CD14-positive monocyte (primary cell): ENCODE data around the gene ZNF132. TPM values are rescaled to one million over a fixed set of nuclear protein-coding genes. Genes with fewer than 3 reads are reported as not detected.
"Not testable (repeated sequence)": the region's sequence is repeated elsewhere in the genome, so short reads cannot be mapped to it uniquely, and the experiment has no call there.

ENCODE experiments used
- DNase-seq, 3 donors: peaks; one replicate each; pipeline ENCODE4 v3.0.0-alpha.2; 2011 to 2022
- H2AFZ ChIP-seq: 2 replicates; pipeline ENCODE4 v1.6.0; 2012; ENCODE audit warnings: mild to moderate bottlenecking, low read depth, low read length, inconsistent platforms; ENCODE audit not compliant: insufficient read depth, poor library complexity, severe bottlenecking
- H3K27ac ChIP-seq, 2 donors: 1 replicate in 1 of 2; 2 replicates in 1 of 2; pipeline ENCODE4 v1.5.1; 2012 to 2013; ENCODE audit warnings: low read length in 2 of 2, control low read depth in 1 of 2, inconsistent platforms in 1 of 2, low read depth in 1 of 2, mild to moderate bottlenecking in 1 of 2
- H3K27me3 ChIP-seq, 2 donors: one replicate each; pipeline versions ENCODE4 v1.6.0 to v1.6.1; 2011 to 2013; ENCODE audit warnings: low read length in 2 of 2; ENCODE audit not compliant: control insufficient read depth in 2 of 2, insufficient read depth in 2 of 2
- H3K36me3 ChIP-seq, 2 donors: replicated peaks in 1 of 2; 1 replicate in 1 of 2; 2 replicates in 1 of 2; pipeline versions ENCODE4 v1.5.1 to v1.6.1; 2012 to 2013; ENCODE audit warnings: low read length in 2 of 2, control low read depth in 1 of 2, inconsistent platforms in 1 of 2, mild to moderate bottlenecking in 1 of 2; ENCODE audit not compliant: insufficient read depth in 2 of 2, control insufficient read depth in 1 of 2
- H3K4me1 ChIP-seq, 2 donors: 1 replicate in 1 of 2; 2 replicates in 1 of 2; pipeline versions ENCODE4 v1.5.1 to v1.6.1; 2012 to 2013; ENCODE audit warnings: low read length in 2 of 2, control low read depth in 1 of 2, inconsistent platforms in 1 of 2, mild to moderate bottlenecking in 1 of 2, moderate library complexity in 1 of 2; ENCODE audit not compliant: insufficient read depth in 2 of 2, control insufficient read depth in 1 of 2
- H3K4me2 ChIP-seq: replicated peaks from 2 replicates; pipeline ENCODE3; 2012; ENCODE audit warnings: low read length, moderate library complexity, mild to moderate bottlenecking; ENCODE audit not compliant: poor library complexity, severe bottlenecking; ENCODE audit errors: extremely low read depth
- H3K4me3 ChIP-seq, 3 experiments: fragments of 200-600 bp in 1 of 3; sonication (generic) in 1 of 3; replicated peaks in 1 of 3; 1 replicate in 2 of 3; 2 replicates in 1 of 3; pipeline ENCODE4 v1.5.1; 2011 to 2013; ENCODE audit warnings: low read length in 3 of 3, mild to moderate bottlenecking in 3 of 3, control low read depth in 2 of 3, low read depth in 2 of 3, inconsistent platforms in 1 of 3, moderate library complexity in 1 of 3
- H3K79me2 ChIP-seq: 2 replicates; pipeline ENCODE4 v1.6.0; 2012; ENCODE audit warnings: mild to moderate bottlenecking, control low read depth, inconsistent platforms, low read length, moderate library complexity; ENCODE audit not compliant: insufficient read depth
- H3K9ac ChIP-seq: 2 replicates; pipeline ENCODE4 v1.6.0; 2017; ENCODE audit warnings: low read length, mild to moderate bottlenecking; ENCODE audit not compliant: insufficient read depth, poor library complexity, severe bottlenecking
- H3K9me3 ChIP-seq, 2 donors: replicated peaks in 1 of 2; 1 replicate in 1 of 2; 2 replicates in 1 of 2; pipeline versions ENCODE4 v1.5.1 to v1.6.1; 2012 to 2013; ENCODE audit warnings: low read length in 2 of 2, control low read depth in 1 of 2; ENCODE audit not compliant: control insufficient read depth in 1 of 2, insufficient read depth in 1 of 2
- H4K20me1 ChIP-seq: 2 replicates; pipeline ENCODE4 v1.6.0; 2012; ENCODE audit warnings: mild to moderate bottlenecking, low read length, control low read depth, moderate library complexity; ENCODE audit not compliant: insufficient read depth
- H3K27ac Mint-ChIP-seq, 7 donors: one replicate each; pipeline ENCODE4 v1.8.0; 2020; ENCODE audit warnings: mild to moderate bottlenecking in 7 of 7, mixed read lengths in 7 of 7, moderate library complexity in 6 of 7, inconsistent platforms in 2 of 7
- H3K27me3 Mint-ChIP-seq, 3 donors: one replicate each; pipeline ENCODE4 v1.8.0; 2021 to 2022; ENCODE audit warnings: low read depth in 3 of 3, mild to moderate bottlenecking in 3 of 3, mixed read lengths in 3 of 3, moderate library complexity in 3 of 3, inconsistent platforms in 1 of 3
- H3K36me3 Mint-ChIP-seq, 2 donors: one replicate each; pipeline ENCODE4 v1.8.0; 2020; ENCODE audit warnings: mixed read lengths in 2 of 2, inconsistent platforms in 1 of 2, mild to moderate bottlenecking in 1 of 2
- H3K4me1 Mint-ChIP-seq: one replicate; pipeline ENCODE4 v1.8.0; 2020; ENCODE audit warnings: mild to moderate bottlenecking, mixed read lengths
- H3K4me3 Mint-ChIP-seq, 2 donors: one replicate each; pipeline ENCODE4 v1.8.0; 2020; ENCODE audit warnings: mild to moderate bottlenecking in 2 of 2, mixed read lengths in 2 of 2, moderate library complexity in 1 of 2
- H3K9me3 Mint-ChIP-seq, 7 donors: one replicate each; pipeline ENCODE4 v1.8.0; 2020 to 2022; ENCODE audit warnings: mixed read lengths in 7 of 7, mild to moderate bottlenecking in 6 of 7, moderate library complexity in 6 of 7, inconsistent platforms in 2 of 7
- CTCF ChIP-seq: fragments of 200-600 bp; IDR thresholded peaks from one replicate; pipeline ENCODE4 v1.8.0; 2022; ENCODE audit warnings: antibody characterized with exemption, mild to moderate bottlenecking
- WGBS: methylation state at CpG from one replicate; pipeline ENCODE4 v1.1.5; 2013; ENCODE audit warnings: missing lambda C conversion rate; ENCODE audit not compliant: insufficient coverage; 5-methylcytosine and 5-hydroxymethylcytosine counted together
- intact Hi-C, 2 donors: fragments of 100-400 bp; cut with micrococcal nuclease; formaldehyde crosslinking; loops; one replicate each; pipeline versions ENCODE4 v1.15.0 to v1.15.1; 2023
- polyA plus RNA-seq, 3 donors: library from polyadenylated mRNA; depleted of rRNA in 1 of 3; unstranded in 2 of 3; stranded (reverse) in 1 of 3; fragments of 300-500 nt in 2 of 3; fragments of >200 nt in 1 of 3; fragmentation: Illumina TruSeq in 2 of 3; gene quantifications; 1 replicate in 2 of 3; 2 replicates in 1 of 3; pipeline ENCODE4 v1.2.3, GENCODE V29; 2012 to 2021

ZNF132 gene
- polyA plus RNA-seq, 3 donors, result 0.40 to 0.92 (median 0.75) TPM

GRCh38 chr19:58406818-58407657 lies 32.9 kb downstream of the ZNF132 start:
- DNase-seq, result no peak
- Mint-ChIP-seq H3K4me3 (peak overlapping the region; percentile 84 to 92), H3K36me3 (peaks cover 0 to 2% of the 10 kb centered on the region in 2 donors), H3K4me1 (peaks cover 26% of the 10 kb centered on the region), H3K9me3 (peaks cover 0 to 5% (median 0%) of the 10 kb centered on the region in 7 donors), H3K27me3 (peaks cover 0 to 5% (median 5%) of the 10 kb centered on the region in 3 donors), H3K27ac (peak overlapping the region; percentile 89 to 98 (median 94))
- no peak overlapping the region for H2AFZ ChIP-seq
- H3K9me3 ChIP-seq, result no peaks in the 10 kb centered on the region
- H3K4me1 ChIP-seq, result peaks cover 18 to 23% of the 10 kb centered on the region in 2 donors
- intact Hi-C loops, result loop anchor here in 1 of 2 donors (5.0 kb wide), 1 partner anchor 80 kb away; the partner anchor contains the start of gene ZSCAN22
- TF ChIP-seq CTCF, result no peak
- peak overlapping the region; percentile 97 for H3K4me2 ChIP-seq
- H3K9ac ChIP-seq, result no peak overlapping the region
- WGBS, result 67% methylated on average over 6 of the region's 10 CpGs
- peak overlapping the region in 1 of 2 donors; percentile 88 for H3K27ac ChIP-seq
- peak overlapping the region in 1 of 3 experiments; percentile 96 for H3K4me3 ChIP-seq
- H3K79me2 ChIP-seq, result peaks cover 3% of the 10 kb centered on the region
- H3K36me3 ChIP-seq, result no peaks in the 10 kb centered on the region
- H4K20me1 ChIP-seq, result no peaks in the 10 kb centered on the region
- H3K27me3 ChIP-seq, result no peaks in the 10 kb centered on the region

GRCh38 chr19:58403920-58404478 lies 36.0 kb downstream of the ZNF132 start:
- H3K27ac Mint-ChIP-seq, result peak overlapping the region in 1 of 7 donors; percentile 72
- H3K36me3 ChIP-seq, H3K4me2 ChIP-seq, H4K20me1 ChIP-seq, H3K27me3 ChIP-seq, H3K27me3 Mint-ChIP-seq, H3K9ac ChIP-seq, H3K4me3 ChIP-seq, DNase-seq, H3K27ac ChIP-seq, H2AFZ ChIP-seq, intact Hi-C loops, H3K36me3 Mint-ChIP-seq, H3K9me3 Mint-ChIP-seq, H3K9me3 ChIP-seq, H3K79me2 ChIP-seq, H3K4me3 Mint-ChIP-seq: not testable (repeated sequence)
- H3K4me1 Mint-ChIP-seq, result peaks cover 26% of the 10 kb centered on the region
- 80% methylated on average over 1 of the region's 5 CpGs for WGBS
- peaks cover 26 to 29% of the 10 kb centered on the region in 2 donors for H3K4me1 ChIP-seq
